GM03348 (cell line): ENCODE measurements around the gene SOAT1.

Experiments
- DNase-seq: peaks from one replicate; pipeline ENCODE4 v3.0.0; 2012; ENCODE audit warnings: low spot score

The SOAT1 gene

GRCh38 chr1:179305450-179305849 lies 11.9 kb downstream of the SOAT1 start:
- no peak for DNase-seq

DNA sequence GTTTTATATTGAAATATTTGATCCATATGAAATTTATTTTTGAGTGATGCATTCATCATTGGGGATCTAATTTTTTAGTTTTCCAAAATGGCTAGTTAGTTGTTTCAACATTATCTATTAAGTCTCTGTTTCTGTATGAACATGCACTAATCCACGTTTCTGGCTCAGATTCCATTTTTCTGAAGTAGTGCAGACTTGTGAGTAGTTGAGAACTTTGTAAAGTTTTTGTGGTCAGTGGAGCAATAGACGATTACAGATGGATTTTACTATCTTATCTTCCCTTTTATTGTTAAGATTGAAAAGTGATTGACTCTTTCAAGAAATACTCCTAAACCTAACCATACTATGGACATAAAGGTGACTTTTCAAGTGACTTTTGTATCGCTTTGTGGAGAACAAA lies 16.7 kb downstream of the SOAT1 start:
- DNase-seq, result peak; percentile 30

DNA sequence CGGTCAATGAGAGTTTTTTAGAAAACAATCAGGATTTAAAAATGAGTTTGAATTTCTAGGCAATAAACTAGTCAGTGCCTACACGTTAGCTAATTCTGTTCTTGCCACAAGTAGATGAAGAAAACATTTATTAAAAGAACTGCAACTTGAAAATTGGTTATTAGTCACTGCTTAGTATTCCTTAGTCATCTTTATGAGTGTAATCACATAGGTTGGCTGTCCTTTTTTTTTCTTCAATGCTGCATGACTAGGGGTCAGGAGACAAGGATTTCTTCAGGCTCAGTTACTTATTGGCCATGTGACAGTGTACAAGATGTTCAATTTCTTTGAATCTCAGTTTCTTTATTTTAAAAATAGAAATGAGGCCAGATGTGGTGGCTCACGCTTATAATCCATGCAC lies 17.1 kb downstream of the SOAT1 start:
- peak; percentile 76 for DNase-seq

DNA sequence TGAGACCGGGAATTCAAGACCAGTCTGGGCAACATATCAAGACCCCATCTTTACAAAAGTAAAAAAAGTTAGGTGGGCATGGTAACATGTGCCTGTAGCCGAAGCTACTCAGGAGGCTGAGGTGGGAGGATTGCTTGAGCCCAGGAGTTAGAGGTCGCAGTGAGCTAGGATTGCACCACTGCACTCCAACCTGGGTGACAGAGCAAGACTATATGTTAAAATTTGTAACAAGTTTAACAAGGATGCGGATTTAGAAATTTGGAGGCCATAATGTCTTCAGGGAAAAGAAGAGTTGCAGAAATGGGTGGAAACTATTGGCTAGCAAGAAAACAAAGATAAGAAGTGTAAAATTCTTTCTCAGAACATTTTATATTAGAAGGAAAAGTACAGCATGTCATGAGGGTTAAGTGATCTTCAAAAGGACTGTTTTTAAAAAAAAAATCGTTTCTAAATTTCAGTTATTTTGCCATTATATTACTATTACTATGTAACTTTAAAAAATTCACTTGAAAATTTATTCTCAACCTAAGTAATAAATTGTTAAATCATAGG lies 17.6 kb downstream of the SOAT1 start:
- no peak for DNase-seq

DNA sequence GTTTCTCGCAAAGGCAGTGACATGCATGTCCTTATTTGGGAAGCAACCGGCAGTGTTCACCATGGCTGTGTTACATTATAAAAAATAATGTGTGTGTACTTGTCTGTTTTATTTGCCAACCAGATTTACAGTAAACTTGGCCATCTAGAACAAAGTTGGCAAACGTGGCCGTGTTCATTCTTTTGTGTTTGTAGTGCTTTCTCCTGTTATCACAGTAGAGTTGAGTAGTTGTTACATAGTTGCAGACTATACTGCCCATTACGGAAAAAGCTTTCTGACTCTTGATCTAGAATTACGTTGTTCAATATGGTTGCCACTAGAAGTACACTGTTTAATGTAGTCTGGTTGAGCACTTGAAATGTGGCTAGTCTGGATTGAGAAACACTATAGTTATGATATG lies 19.4 kb downstream of the SOAT1 start:
- no peak for DNase-seq

GRCh38 chr1:179314928-179315327 lies 21.3 kb downstream of the SOAT1 start:
- no peak for DNase-seq

GRCh38 chr1:179318491-179318890 lies 24.9 kb downstream of the SOAT1 start:
- DNase-seq, result no peak

GRCh38 chr1:179321533-179322216 lies 28.1 kb downstream of the SOAT1 start:
- DNase-seq, result no peak

DNA sequence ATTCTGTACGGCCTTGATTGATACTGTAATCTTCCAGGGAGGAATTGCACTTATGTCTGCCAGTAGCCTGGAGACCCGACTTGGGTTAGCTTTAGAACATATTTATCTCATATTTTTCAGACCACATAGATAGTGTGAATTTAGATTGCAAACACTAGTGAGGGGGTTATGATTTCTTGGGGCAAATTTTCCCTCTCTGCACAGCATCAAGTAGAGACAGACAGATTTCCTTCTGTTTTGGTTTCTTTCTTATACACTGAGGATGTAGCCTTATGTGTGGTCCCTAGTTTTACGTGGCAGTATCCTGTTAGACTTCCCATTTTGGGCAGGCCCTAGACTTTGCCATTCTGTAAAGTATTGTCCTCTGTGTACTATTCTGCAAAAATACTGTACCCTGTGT lies 29.0 kb downstream of the SOAT1 start:
- DNase-seq, result no peak

DNA sequence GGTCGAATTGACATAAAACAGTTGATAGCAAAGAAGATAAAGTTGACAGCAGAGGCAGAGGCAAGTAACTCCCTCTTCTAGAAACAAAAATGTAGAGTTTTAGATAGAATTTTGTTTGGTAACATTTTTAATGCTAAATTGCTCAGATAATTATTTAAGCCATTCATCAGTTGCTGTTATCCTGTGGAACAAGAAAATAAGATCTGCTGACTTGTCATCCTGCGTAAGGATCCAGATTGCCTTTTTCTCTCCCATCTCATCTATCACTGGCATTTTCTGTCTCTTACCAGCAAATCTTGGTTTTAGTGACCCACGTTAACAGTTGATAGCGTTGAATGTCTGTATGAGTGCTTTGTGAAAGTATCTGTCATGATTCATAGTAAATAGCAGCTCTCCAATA lies 29.8 kb downstream of the SOAT1 start:
- no peak for DNase-seq

DNA sequence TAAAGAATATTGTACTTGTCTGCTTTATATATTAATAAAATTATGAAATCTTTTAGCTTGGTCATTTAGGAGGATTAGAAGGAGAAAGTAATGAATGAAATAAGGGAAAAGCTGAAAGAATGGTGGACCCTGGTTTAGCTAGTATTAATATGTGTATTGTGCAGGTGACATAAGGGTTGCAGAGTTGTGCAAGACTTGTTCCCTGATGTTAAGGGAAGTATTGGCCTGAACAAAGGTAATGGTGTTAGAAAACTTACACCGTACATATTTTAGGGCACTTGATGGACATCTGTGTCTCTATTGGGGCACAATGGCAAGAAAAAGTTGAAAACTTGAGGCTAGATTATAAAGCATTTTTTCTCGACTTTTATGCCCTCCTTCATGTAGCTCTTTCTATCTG lies 32.2 kb downstream of the SOAT1 start:
- no peak for DNase-seq

- no peak for DNase-seq
Observed at GRCh38 chr1:179326746-179327145, 33.1 kb downstream of the SOAT1 start.

GRCh38 chr1:179327196-179327595 lies 33.6 kb downstream of the SOAT1 start:
- DNase-seq, result no peak

GRCh38 chr1:179327679-179328078 lies 34.1 kb downstream of the SOAT1 start:
- no peak for DNase-seq

- DNase-seq, result no peak
Observed at GRCh38 chr1:179329862-179330261, 36.3 kb downstream of the SOAT1 start.

GRCh38 chr1:179334440-179334839 lies 40.8 kb downstream of the SOAT1 start:
- no peak for DNase-seq

DNA sequence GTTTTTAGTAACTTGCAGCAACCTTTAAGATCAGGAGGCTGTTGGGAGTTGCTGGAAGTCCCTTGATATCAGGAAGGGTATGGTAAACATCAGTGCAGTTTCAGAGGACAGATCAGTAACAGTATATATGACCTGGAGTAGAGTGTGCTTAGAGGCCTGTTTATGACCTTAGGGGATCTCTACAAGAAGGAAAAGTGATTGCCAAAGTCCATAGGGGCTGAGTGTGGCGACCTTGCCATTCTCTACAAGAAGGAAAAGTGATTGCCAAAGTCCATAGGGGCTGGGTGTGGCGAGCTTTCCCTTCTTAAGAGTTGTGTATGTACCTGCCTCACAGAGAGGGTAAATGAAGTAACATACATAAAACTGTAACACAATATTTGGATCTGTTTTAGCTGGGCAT lies 43.7 kb downstream of the SOAT1 start:
- no peak for DNase-seq

DNA sequence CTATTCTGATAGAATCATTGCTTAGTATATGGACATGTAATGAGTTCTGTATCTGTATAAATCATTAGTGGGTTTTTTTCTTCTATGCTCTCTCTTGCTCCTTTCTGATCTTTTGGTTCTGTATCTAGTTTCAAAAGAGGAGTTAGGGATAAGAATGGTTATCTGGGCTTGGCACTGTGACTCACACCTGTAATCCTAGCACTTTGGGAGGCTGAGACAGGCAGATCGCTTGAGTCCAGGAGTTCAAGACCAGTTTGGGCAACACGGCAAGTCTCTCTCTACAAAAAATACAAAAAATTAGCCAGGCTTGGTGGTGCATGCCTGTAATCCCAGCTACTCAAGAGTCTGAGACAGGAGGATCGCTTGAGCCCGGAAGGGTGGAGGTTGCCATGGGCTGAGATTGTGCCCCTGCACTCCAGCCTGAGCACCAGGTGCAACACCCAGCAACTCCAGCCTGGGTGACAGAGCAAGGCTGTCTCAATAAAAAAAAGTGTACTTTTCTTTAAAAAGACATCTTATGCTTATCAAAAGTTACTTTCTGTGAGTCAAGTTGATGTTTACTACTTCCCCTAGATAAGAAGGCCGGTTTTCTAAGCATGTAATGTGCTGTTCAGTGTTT lies 44.5 kb downstream of the SOAT1 start:
- DNase-seq, result no peak

DNA sequence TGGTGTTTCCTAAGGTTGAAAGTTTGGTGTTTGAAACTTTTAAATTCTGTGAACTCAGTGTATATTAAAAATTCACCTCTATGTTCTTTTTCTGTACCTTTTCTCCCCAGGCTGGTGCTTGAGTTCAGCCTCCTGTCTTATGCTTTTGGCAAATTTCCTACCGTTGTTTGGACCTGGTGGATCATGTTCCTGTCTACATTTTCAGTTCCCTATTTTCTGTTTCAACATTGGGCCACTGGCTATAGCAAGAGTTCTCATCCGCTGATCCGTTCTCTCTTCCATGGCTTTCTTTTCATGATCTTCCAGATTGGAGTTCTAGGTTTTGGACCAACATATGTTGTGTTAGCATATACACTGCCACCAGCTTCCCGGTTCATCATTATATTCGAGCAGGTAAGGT lies 47.3 kb downstream of the SOAT1 start:
- DNase-seq, result no peak

DNA sequence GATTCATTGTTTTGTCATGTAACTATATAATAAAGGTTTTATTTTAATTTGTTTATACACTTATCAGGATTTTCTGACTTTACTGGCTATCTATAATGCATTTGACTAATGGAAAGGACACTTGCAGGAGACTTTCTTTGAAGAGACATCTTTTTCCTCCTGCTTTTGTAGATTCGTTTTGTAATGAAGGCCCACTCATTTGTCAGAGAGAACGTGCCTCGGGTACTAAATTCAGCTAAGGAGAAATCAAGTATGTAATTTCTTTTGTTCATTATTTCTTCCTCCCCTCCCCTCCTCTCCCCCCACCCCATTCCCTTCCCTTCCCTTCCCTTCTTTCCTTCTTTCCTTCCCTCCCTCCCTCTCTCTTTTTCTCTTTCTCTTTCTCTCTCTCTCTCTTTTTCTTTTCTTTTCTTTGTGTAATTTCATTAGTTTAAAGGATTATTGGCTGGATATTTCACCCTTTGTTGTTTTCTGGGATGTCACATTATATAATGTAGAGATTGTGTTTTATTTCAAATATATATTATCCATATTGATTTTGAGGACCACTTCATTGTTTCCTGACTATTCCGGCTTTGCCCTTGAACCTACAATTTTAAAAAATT lies 48.4 kb downstream of the SOAT1 start:
- no peak for DNase-seq

GRCh38 chr1:179342740-179343404 lies 49.3 kb downstream of the SOAT1 start:
- DNase-seq, result no peak

GRCh38 chr1:179351281-179351680 lies 57.7 kb downstream of the SOAT1 start:
- no peak for DNase-seq

DNA sequence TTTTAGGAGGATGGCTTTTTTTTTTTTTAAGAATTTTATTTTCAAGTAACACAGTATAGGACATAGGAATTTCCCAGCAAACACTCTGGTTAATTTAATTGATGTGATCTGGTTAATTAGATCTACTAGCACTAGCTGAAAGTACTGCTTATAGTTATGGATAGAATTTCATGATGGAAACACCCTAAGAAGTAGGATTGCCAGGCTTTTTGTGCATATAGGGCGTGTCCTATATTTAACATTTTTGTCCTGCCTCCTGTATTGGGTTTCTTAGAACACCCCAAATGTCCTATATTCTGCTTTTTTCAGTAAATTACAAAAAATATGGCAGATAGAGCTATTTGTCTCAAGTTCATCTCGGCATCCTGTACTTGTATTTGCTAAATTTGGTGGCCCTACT lies 58.6 kb downstream of the SOAT1 start:
- DNase-seq, result no peak
